Loucy (cell line): ENCODE data around the gene OTUB2.

Source experiments
- CTCF ChIP-seq: fragments of 200-600 bp; sonication (generic); conservative IDR thresholded peaks from 2 replicates; pipeline ENCODE4 v1.5.1; 2014; ENCODE audit warnings: mild to moderate bottlenecking, antibody characterized with exemption, low read length
- EZH2phosphoT487 ChIP-seq: fragments of 200-600 bp; IDR thresholded peaks from 2 replicates; pipeline ENCODE4 v1.6.1; 2018; ENCODE audit warnings: antibody characterized with exemption, mild to moderate bottlenecking, moderate library complexity, borderline replicate concordance

GRCh38 chr14:94005324-94006073 lies 20.6 kb upstream of the OTUB2 start:
- TF ChIP-seq CTCF (peak; percentile 64), EZH2phosphoT487 (no peak)
